ENCODE results near the gene MAVS. TPM values are rescaled to one million over a fixed set of nuclear protein-coding genes. Genes with fewer than 3 reads are reported as not detected.

The MAVS gene
- total RNA-seq, 4 donors from 2014 or later: 20.7 to 58.0 (median 27.2) TPM

GRCh38 chr20:3876676-3877075 is 30.0 kb downstream of the MAVS start:
- TF ChIP-seq CTCF (IDR thresholded peaks at IDR 0.05; ENCODE audit: low read depth): no peak

GRCh38 chr20:3885715-3886114 is 39.1 kb downstream of the MAVS start:
- no peak for TF ChIP-seq CTCF (IDR thresholded peaks at IDR 0.05; ENCODE audit: low read depth)

GRCh38 chr20:3887876-3888620 is 41.4 kb downstream of the MAVS start:
- TF ChIP-seq CTCF (IDR thresholded peaks at IDR 0.05; ENCODE audit: low read depth): no peak

- TF ChIP-seq CTCF (IDR thresholded peaks at IDR 0.05; ENCODE audit: low read depth): no peak
These were observed 42.2 kb downstream of the MAVS start, which contains the start of gene PANK2 for GRCh38 chr20:3888622-3889488. PANK2 (plus strand) TSS chr20:3889387.

GRCh38 chr20:3889489-3890397 is 43.1 kb downstream of the MAVS start:
- TF ChIP-seq CTCF (IDR thresholded peaks at IDR 0.05; ENCODE audit: low read depth): no peak

- no peak for TF ChIP-seq CTCF (IDR thresholded peaks at IDR 0.05; ENCODE audit: low read depth)
These were observed 43.7 kb downstream of the MAVS start for GRCh38 chr20:3890398-3890751.
